Measurements from ENCODE around the gene SLC35F5. TPM values are rescaled to one million over a fixed set of nuclear protein-coding genes. Genes with fewer than 3 reads are reported as not detected.

SLC35F5 gene
- total RNA-seq, 1 donor from 2014 or later: 27.6 TPM

- Mint-ChIP-seq H3K9me3 (ENCODE audit: unreplicated experiment) (peaks cover 5% of the 10 kb centered on the region), H3K36me3 (ENCODE audit: unreplicated experiment) (no peaks in the 10 kb centered on the region), H3K4me1 (ENCODE audit: low read depth, unreplicated experiment) (peaks cover 4% of the 10 kb centered on the region), H3K27me3 (ENCODE audit: unreplicated experiment) (peaks cover 7% of the 10 kb centered on the region), H3K27ac (ENCODE audit: unreplicated experiment) (peak overlapping the region; percentile 10), H3K4me3 (ENCODE audit: unreplicated experiment) (peak overlapping the region; percentile 86)
- peak; percentile 55 for DNase-seq
- TF ChIP-seq, protein P1, sequence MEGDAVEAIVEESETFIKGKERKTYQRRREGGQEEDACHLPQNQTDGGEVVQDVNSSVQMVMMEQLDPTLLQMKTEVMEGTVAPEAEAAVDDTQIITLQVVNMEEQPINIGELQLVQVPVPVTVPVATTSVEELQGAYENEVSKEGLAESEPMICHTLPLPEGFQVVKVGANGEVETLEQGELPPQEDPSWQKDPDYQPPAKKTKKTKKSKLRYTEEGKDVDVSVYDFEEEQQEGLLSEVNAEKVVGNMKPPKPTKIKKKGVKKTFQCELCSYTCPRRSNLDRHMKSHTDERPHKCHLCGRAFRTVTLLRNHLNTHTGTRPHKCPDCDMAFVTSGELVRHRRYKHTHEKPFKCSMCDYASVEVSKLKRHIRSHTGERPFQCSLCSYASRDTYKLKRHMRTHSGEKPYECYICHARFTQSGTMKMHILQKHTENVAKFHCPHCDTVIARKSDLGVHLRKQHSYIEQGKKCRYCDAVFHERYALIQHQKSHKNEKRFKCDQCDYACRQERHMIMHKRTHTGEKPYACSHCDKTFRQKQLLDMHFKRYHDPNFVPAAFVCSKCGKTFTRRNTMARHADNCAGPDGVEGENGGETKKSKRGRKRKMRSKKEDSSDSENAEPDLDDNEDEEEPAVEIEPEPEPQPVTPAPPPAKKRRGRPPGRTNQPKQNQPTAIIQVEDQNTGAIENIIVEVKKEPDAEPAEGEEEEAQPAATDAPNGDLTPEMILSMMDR (IDR thresholded peaks at IDR 0.05; ENCODE audit: partially characterized antibody, unreplicated experiment): no peak
Measured at GRCh38 chr2:113755835-113756354, 547 bp downstream of the SLC35F5 start.

DNA sequence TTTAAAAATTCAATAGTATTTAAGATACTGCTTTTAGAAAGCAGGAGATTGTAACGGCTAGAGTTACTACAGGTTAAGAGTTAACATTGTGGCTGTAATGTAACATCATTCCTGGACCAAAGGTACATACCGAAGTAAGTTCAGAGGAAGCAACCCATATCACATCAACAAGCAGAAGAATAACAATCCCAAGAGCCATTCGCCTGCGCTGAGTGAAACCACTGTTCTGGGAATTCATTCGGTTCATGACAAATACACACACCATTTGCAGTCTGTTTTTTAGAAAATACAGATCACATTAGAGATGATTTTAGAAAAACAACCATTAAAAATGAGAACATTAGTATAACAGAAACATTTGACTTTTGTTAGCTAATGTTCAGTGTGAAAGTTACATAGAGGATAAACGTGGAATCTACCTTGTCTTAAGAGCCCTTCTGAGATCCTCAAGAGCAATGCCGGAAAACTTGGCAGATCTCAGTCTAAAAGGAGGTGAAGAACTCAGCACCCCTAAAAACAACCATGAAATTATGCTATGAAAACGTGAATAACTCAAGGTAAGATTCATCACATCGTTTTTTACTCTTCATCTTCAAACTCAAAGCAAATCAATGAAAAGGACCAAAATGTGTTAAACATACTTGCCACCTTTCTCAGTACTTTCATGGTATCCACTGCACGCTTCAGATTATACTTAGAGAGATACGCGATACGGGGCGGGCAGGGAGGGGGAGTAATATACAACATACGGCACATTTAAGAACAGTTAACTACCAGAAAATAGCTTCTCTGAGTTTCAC is 1.2 kb downstream of the SLC35F5 start:
- peaks cover 5% of the 10 kb centered on the region for H3K9me3 Mint-ChIP-seq (ENCODE audit: unreplicated experiment)
- H3K27ac Mint-ChIP-seq (ENCODE audit: unreplicated experiment): no peak overlapping the region
- TF ChIP-seq, protein P1 (IDR thresholded peaks at IDR 0.05; ENCODE audit: partially characterized antibody, unreplicated experiment): no peak
- H3K27me3 Mint-ChIP-seq (ENCODE audit: unreplicated experiment): peaks cover 7% of the 10 kb centered on the region
- H3K4me1 Mint-ChIP-seq (ENCODE audit: low read depth, unreplicated experiment): peaks cover 4% of the 10 kb centered on the region
- H3K4me3 Mint-ChIP-seq (ENCODE audit: unreplicated experiment): peak overlapping the region; percentile 86
- no peaks in the 10 kb centered on the region for H3K36me3 Mint-ChIP-seq (ENCODE audit: unreplicated experiment)
- DNase-seq: no peak

DNA sequence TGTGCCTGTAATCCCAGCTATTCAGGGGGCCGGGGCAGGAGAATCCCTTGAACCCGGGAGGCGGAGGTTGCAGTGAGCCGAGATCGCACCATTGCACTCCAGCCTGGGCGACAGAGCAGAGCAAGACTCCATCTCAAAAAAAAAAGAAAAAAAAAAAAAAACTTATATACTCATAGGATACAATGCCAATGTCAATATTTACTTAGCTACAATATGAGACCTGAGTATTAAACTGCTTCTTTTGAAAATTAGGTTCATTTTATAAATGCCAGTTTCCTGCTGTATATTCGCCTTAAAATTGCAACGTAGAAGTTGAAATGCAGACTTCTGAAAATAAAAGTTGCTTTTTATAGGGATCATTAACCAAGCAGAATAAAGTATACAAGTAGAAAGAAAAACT is 2.3 kb downstream of the SLC35F5 start:
- peaks cover 4% of the 10 kb centered on the region for H3K4me1 Mint-ChIP-seq (ENCODE audit: low read depth, unreplicated experiment)
- no peaks in the 10 kb centered on the region for H3K36me3 Mint-ChIP-seq (ENCODE audit: unreplicated experiment)
- DNase-seq: no peak
- H3K9me3 Mint-ChIP-seq (ENCODE audit: unreplicated experiment): peaks cover 5% of the 10 kb centered on the region
- TF ChIP-seq, protein P1 (IDR thresholded peaks at IDR 0.05; ENCODE audit: partially characterized antibody, unreplicated experiment): no peak
- H3K27me3 Mint-ChIP-seq (ENCODE audit: unreplicated experiment): peaks cover 7% of the 10 kb centered on the region
- H3K27ac Mint-ChIP-seq (ENCODE audit: unreplicated experiment): no peak overlapping the region
- H3K4me3 Mint-ChIP-seq (ENCODE audit: unreplicated experiment): no peak overlapping the region

GRCh38 chr2:113750385-113750784 is 6.1 kb downstream of the SLC35F5 start:
- Mint-ChIP-seq H3K4me1 (ENCODE audit: low read depth, unreplicated experiment) (peaks cover 2% of the 10 kb centered on the region), H3K36me3 (ENCODE audit: unreplicated experiment) (no peaks in the 10 kb centered on the region), H3K27me3 (ENCODE audit: unreplicated experiment) (peaks cover 2% of the 10 kb centered on the region), H3K27ac (ENCODE audit: unreplicated experiment) (no peak overlapping the region), H3K9me3 (ENCODE audit: unreplicated experiment) (no peaks in the 10 kb centered on the region), H3K4me3 (ENCODE audit: unreplicated experiment) (no peak overlapping the region)
- no peak for DNase-seq
- TF ChIP-seq, protein P1 (IDR thresholded peaks at IDR 0.05; ENCODE audit: partially characterized antibody, unreplicated experiment): no peak

DNA sequence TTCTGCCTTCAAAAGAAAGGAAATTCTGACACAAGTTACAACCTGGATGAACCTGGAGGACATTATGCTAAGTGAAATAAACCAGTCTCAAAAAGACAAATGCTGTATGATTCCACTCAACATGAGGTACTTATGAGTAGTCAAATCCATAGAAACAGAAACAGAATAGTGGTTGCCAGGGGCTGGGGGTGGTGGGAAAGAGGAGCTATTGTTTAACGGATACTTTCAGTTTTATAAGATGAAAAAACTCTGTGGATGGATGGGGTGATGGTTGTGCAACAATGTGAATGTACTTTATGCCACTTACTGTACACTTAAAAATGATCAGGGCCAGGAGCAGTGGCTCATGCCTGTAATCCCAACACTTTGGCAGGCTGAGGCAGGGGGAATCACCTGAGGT is 15.4 kb downstream of the SLC35F5 start:
- H3K27me3 Mint-ChIP-seq (ENCODE audit: unreplicated experiment): no peaks in the 10 kb centered on the region
- H3K4me3 Mint-ChIP-seq (ENCODE audit: unreplicated experiment): no peak overlapping the region
- H3K9me3 Mint-ChIP-seq (ENCODE audit: unreplicated experiment): no peaks in the 10 kb centered on the region
- H3K27ac Mint-ChIP-seq (ENCODE audit: unreplicated experiment): no peak overlapping the region
- H3K36me3 Mint-ChIP-seq (ENCODE audit: unreplicated experiment): peaks cover 4% of the 10 kb centered on the region
- TF ChIP-seq, protein P1 (IDR thresholded peaks at IDR 0.05; ENCODE audit: partially characterized antibody, unreplicated experiment): no peak
- no peaks in the 10 kb centered on the region for H3K4me1 Mint-ChIP-seq (ENCODE audit: low read depth, unreplicated experiment)
- no peak for DNase-seq

Data from glutamatergic neuron (in vitro differentiated cells).